Measurements from ENCODE around the gene FAM72D. TPM values are rescaled to one million over a fixed set of nuclear protein-coding genes. Genes with fewer than 3 reads are reported as not detected.
"Not testable (repeated sequence)": the region's sequence is repeated elsewhere in the genome, so short reads cannot be mapped to it uniquely, and the experiment has no call there.

FAM72D gene
- total and polyA plus RNA-seq, 8 donors = 0.41 to 3.7 (median 2.5) TPM

DNA sequence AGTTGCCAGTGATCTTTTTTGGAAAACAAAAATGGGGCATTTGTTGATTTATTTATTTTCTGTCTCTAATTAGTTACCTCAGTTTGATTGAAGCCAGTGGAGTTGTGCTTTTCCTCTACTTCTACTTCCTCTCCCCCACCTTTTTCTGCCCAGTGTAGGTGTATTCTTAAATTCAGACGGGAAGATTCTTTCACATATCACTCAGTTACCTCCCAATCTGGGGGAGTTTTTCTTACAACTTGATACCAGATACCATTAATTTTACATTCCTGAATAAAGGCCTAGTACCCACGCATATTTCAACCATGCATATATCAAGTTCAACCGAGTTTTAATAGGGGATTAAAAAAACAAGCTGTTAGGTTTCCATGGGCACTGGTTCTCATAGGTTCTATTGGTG, 15.9 kb downstream of the FAM72D start:
- H3K4me1 ChIP-seq; ATAC-seq; H3K9me3 ChIP-seq; H3K27me3 ChIP-seq; intact Hi-C loops (cut with DNase I); H3K4me3 ChIP-seq; H3K27ac ChIP-seq; H3K36me3 ChIP-seq; DNase-seq: not testable (repeated sequence)

DNA sequence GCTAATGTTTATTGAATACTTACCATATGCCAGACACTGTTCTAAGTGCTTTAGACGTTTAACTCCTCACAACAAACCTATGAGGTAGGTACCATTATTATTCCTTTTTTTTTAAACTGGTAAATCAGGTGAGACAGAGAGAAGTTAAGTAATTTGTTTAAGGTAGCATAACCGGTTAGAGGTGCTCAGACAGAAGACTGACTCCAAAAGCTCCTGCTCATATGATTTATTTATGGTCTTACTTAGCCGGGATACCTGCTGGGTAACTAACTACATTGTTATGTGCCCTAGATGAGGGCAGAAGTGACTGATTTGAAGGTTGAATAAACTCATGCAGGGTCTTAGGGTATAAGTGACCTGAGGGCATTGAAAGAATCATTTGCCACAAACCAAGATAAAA, 16.9 kb downstream of the FAM72D start:
- ATAC-seq; intact Hi-C loops (cut with DNase I); H3K4me3 ChIP-seq: not testable (repeated sequence)

DNA sequence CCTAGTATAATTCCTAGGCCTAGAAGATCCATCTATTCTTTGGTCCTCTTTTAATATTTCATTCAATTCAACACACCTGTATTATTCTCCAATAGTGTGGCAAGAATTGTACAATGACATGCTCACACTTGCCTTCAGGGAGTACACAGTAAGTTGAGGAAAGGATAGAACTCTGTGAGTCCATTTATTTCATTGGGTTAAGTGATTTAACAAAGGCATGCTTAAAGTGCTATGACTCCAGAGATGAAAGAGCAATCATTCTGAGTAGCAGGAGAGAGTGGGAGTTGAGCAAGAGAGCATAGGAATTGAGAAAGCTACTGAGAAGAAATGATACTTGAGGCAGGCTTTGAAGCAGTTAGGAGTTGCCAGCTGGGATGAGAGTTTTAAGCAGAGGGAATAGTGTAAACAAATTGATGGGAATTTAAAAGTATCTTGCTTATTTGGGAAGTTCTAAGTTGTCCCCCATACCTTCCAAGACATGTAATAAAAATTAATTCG, 18.8 kb downstream of the FAM72D start:
- H3K4me3 ChIP-seq; intact Hi-C loops (cut with DNase I): not testable (repeated sequence)
- peak; percentile 73 for ATAC-seq

More for the DNA sequence above, 16.9 kb downstream of the FAM72D start:
- not testable (repeated sequence) for H3K4me1 ChIP-seq, H3K36me3 ChIP-seq, H3K9me3 ChIP-seq, H3K27me3 ChIP-seq, DNase-seq, H3K27ac ChIP-seq

DNA sequence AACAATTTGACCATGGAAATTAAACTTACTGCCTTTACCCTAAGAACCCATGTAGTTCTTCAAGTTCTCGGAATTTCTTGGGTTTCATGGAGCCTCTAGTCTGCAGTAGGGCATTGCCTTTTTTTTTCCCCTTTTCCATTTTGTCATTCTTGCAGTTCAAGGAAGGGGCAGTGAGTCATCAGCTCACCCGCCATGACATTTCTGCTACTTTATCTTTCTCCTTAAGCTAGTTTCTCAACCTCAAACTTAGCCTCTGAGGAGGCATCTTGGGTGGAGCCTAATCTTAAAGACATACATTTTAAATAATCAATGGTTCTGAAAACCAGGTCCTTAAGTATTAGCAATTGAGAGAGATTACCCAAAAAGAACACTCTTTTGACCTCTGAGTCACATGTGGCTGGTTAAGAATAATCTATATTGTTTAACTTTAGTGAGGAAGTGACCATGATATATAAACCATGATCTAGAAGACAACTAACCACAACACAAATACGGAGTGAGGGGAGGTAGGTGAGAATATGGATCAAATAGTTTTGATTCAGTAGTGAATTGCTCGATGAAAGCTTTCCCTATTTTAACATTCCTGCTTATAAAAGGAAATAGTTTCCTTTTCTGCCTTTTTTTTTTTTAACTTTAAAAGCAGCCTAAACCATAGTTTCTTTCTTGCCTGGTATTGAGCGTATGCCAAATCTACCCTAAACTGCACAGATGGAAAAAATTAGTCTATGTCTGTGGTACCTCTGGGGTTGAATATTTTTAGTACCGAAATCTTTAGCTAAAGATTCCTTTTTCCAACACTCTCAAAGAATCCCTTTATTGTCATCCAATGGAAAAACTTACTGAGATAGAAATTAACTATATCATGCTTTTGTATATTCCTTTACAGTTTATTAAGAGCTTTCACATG, 20.1 kb downstream of the FAM72D start:
- intact Hi-C loops (cut with DNase I); DNase-seq; H3K4me3 ChIP-seq; H3K4me1 ChIP-seq; H3K27me3 ChIP-seq; H3K36me3 ChIP-seq; H3K9me3 ChIP-seq; H3K27ac ChIP-seq: not testable (repeated sequence)
- peak; percentile 70 for ATAC-seq

More for the DNA sequence above, 18.8 kb downstream of the FAM72D start:
- not testable (repeated sequence) for H3K27ac ChIP-seq, H3K4me1 ChIP-seq, H3K36me3 ChIP-seq, H3K9me3 ChIP-seq, DNase-seq, H3K27me3 ChIP-seq

DNA sequence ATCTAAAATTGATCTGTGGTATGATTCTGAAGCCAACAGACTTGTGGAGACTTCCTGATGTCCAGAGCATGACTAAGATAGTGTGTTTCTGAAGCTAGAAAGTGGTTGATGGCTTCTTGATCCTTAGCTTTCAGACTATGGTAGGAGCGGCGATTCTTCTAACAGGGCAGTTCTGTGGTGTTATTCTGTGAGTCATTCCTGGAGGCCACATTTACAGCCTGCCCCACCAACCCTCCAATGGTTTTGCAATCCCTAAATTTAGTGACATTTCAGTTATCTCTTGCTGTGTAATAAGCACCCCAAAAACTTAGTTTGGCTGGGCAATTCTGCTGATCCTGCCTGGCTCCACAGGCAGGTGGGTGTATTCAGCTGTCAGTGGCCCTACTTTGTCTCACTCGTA, 24.1 kb downstream of the FAM72D start:
- ATAC-seq = peak; percentile 8
- intact Hi-C loops (cut with DNase I); H3K27ac ChIP-seq; H3K36me3 ChIP-seq; H3K4me3 ChIP-seq; H3K27me3 ChIP-seq; H3K4me1 ChIP-seq; H3K9me3 ChIP-seq; DNase-seq: not testable (repeated sequence)

DNA sequence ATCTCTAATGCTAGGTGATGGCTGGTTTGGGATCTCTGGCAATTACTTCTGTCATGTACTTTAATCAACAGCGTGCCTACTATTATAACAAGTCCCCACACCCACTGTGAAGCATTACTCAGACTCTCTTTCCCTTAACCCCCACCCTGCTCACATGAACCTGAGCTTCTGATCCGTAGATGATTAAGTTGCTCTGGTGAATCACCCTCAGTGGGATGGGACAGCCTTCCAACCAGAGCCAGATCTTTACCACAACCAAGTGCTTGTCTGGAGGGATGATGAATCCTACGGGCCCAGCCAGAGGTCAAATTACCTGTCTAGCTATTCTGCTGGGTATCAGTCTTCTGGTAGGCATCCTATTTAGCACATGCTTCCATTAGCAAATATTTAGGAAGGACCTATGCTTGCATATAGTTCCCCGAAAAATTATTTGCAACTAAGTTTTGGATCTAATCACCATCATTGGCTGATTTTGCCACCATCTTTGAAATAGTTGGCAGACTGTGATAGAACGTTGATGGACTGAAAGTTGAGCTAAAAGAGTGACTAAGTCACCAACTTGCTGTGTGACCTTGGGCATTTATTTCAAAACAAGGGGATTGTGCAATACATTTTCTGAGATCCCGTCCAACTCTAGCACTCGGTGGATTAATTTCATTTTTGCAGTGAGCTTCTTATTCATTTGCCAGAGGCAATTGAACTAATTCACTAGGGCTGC, 26.7 kb downstream of the FAM72D start:
- H3K4me3 ChIP-seq; H3K27ac ChIP-seq; H3K4me1 ChIP-seq; H3K9me3 ChIP-seq; H3K36me3 ChIP-seq; DNase-seq; H3K27me3 ChIP-seq; intact Hi-C loops (cut with DNase I): not testable (repeated sequence)
- peak; percentile 72 for ATAC-seq

DNA sequence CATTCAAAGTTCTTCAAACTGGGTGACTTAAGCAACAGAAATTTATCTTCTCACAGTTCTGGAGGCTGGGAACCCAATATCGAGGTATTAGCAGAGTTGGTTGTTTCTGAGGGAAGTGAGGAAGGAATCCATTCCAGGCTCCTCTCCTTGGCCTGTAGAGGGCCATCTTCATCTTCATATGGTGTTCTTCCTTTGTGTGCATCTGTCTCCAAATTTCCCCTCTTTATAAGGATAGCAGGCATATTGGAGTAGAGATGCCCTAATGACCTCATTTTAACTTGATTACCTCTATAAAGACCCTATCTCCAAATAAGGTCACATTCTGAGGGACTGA, 27.3 kb downstream of the FAM72D start:
- DNase-seq; H3K36me3 ChIP-seq; H3K4me3 ChIP-seq; H3K27me3 ChIP-seq; H3K27ac ChIP-seq; H3K4me1 ChIP-seq; intact Hi-C loops (cut with DNase I); H3K9me3 ChIP-seq: not testable (repeated sequence)
- peak; percentile 60 for ATAC-seq

DNA sequence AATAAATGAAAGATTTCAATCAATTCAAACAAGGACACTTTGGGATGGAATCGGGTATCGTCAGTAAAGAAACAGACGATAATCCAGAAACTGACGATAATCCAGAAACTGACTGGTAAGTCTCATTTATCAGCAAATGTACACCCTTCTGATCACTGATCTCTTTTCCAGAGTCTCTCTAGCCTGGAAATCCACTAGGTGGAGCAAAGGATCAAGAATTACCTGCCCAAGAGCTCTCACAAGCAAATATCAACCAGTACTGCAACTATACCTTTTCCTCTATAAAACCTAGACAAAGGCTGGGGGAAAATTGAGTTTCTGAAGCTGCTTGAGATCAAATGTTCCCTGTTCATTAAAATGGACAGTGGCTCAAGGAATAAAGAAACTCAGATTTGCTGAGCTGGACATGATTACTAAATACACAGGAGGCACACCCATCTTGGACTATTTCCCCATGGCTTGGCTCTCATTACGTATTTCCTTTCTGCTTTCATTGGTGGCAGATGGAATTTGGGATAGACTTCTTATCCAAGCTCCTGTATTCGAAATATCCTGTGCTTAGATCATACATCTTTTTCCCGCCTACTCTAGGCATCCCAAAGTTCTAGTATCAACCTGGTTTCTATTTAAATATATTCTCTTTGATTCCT, 28.3 kb downstream of the FAM72D start:
- H3K36me3 ChIP-seq; H3K9me3 ChIP-seq; H3K4me3 ChIP-seq; H3K4me1 ChIP-seq; H3K27me3 ChIP-seq; DNase-seq; intact Hi-C loops (cut with DNase I); H3K27ac ChIP-seq: not testable (repeated sequence)
- ATAC-seq = peak; percentile 56

DNA sequence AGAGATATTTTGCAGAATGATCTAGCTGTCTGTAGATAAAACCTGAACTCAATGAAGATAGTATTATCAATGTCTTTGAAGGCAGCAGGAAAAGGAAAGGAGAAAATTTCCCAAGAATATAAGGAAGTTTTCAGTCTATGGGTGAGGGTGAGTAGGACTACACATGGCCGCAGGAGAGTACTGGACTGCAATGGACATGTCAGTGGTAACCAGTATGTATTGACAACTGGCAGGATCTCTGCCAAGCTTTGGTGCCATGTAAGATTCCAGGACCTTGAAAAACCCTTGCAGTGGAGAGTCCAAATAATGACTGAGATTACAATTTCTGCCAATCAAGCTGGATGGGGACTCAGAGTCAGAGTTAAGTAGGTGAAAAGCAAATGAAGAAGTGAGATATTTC, 29.3 kb downstream of the FAM72D start:
- H3K27ac ChIP-seq; intact Hi-C loops (cut with DNase I); H3K4me3 ChIP-seq; H3K9me3 ChIP-seq; H3K36me3 ChIP-seq; DNase-seq; H3K27me3 ChIP-seq; ATAC-seq; H3K4me1 ChIP-seq: not testable (repeated sequence)

DNA sequence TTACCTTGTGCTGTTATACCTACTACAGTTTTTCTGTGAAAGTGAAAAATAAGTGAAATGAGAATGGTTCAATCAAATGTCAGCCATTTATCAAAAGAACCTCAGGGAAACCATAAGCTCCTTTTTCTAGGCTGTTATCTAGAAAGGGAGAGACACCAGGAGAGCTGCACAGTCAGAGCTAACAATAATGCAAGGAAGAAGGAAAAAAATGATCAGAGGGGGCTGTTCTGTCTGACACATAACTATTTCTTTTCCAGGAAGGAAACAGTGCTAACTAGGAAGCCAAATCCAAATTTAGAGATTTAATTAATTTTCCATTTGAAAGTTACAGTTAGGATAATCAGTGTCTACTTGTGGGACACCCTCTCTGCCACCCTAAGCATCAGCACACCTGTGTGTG, 31.4 kb downstream of the FAM72D start:
- H3K4me3 ChIP-seq; H3K36me3 ChIP-seq; H3K4me1 ChIP-seq; intact Hi-C loops (cut with DNase I); ATAC-seq; H3K9me3 ChIP-seq; H3K27ac ChIP-seq; DNase-seq; H3K27me3 ChIP-seq: not testable (repeated sequence)

DNA sequence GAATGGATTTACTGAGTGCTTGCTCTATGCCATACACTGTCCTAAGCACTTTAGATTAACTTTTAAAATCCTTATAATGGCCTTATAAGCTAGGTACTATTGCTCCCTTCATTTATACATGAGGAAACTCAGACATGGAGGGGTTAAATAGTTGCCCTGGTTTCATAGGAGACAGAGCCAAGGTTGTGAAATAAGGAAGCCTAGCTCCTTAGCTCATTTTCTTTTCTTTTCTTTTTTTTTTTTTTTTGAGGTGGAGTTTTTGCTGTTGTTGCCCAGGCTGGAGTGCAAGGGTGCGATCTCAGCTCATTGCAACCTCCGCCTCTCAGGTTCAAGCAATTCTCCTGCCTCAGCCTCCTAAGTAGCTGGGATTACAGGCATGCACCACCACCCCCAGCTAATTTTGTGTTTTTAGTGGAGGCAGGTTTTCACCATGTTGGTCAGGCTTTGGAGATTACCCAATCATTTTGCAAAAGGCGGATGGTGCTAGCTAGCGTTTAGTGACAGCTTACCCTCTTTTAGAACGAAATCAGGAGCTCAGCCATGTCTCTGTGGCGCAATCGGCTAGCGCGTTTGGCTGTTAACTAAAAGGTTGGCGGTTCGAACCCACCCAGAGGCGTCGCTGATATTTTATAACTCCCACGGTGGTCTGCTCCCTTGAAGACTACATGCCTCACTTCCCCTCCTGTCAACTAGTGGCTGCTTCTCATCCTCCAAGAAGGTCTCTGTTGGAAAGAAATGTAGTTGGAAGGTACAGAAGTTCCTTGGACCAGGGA, 33.1 kb downstream of the FAM72D start:
- DNase-seq (peak in 3 of 4 donors; percentile 3 to 25 (median 10)), ATAC-seq (peak; percentile 67)
- H3K36me3 ChIP-seq; H3K4me1 ChIP-seq; H3K9me3 ChIP-seq; intact Hi-C loops (cut with DNase I); H3K27ac ChIP-seq; H3K4me3 ChIP-seq; H3K27me3 ChIP-seq: not testable (repeated sequence)

DNA sequence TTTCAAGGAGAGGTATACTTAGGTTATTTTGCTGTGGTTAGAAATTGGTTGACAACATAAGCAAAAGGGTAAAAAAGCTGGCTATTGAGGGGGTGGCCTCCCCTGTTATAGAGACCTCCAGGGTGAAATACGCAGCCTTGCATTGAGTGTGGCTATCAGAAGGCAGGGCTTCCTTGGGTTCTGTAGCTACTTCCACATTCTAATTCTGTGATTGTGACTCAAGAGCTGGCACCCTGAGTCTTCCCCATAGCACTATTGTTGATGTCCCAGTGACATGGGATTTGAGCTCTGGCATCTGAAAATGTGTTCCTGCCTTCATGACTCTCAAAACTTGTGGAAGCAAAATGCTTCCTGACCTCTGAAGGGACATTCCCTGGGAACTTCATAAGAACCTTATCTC, 38.7 kb downstream of the FAM72D start:
- H3K4me1 ChIP-seq; H3K36me3 ChIP-seq; H3K27me3 ChIP-seq; intact Hi-C loops (cut with DNase I); H3K27ac ChIP-seq; DNase-seq; H3K9me3 ChIP-seq; H3K4me3 ChIP-seq: not testable (repeated sequence)
- ATAC-seq = peak; percentile 58
